Effector CD4-positive, alpha-beta T cell (primary cell): Measurements from ENCODE around the gene CASP7.

Experiments
- DNase-seq: peaks from one replicate; pipeline ENCODE4 v3.0.0-alpha.2; 2020

The CASP7 gene

DNA sequence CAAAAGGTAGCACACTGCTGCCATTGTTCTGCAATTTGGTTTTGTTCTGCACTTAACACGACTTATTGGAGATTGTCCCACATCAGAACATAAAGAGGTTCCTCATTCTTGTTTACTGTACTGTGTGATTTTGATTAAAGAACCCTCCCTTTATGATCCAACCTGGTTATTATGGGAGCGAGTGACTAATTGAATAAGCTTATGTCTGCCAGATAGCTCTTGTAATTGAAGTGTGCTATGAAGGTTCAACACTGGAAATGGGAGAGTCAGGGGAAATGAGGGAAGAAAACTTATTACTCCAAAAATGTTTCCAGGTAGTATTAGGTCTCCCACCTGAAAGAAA, 33.9 kb downstream of the CASP7 start:
- DNase-seq, result no peak

DNA sequence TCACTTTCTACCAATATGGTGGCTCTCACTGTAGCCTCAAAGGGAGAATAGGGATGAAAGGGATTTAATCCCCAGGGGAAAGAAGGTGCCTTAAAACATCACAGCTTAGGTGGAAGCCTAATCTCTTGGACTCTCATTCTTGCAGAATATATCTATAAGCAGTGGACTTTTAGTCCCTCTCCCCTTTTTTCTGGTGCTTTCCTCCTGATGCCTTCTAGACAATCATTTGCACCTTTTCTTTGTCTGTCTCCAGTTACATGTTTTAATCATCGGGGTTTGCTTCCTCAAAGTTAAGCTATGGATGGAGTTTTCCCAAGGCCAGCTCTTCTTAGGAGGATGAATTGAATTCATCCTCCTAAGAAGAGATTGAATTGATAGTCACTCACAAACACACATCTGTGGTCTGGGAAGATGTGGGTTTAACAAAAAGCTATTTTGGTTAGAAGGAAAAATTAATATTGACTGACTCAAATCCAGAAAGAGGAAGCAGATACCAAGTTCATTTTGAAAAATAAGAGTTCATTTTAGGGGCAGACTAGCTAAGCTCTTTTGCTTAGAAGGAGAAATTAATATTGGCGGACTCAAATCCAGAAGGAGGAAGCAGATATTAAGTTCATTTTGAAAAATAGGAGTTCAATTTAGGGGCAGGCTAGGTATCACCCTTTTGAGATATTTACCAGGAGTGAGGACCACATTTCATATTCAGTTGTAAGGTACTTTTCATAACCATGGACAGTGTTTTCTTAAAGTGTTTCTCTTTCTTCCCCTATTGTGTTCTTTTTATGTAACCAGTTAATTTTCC, 36.6 kb downstream of the CASP7 start:
- DNase-seq, result no peak

DNA sequence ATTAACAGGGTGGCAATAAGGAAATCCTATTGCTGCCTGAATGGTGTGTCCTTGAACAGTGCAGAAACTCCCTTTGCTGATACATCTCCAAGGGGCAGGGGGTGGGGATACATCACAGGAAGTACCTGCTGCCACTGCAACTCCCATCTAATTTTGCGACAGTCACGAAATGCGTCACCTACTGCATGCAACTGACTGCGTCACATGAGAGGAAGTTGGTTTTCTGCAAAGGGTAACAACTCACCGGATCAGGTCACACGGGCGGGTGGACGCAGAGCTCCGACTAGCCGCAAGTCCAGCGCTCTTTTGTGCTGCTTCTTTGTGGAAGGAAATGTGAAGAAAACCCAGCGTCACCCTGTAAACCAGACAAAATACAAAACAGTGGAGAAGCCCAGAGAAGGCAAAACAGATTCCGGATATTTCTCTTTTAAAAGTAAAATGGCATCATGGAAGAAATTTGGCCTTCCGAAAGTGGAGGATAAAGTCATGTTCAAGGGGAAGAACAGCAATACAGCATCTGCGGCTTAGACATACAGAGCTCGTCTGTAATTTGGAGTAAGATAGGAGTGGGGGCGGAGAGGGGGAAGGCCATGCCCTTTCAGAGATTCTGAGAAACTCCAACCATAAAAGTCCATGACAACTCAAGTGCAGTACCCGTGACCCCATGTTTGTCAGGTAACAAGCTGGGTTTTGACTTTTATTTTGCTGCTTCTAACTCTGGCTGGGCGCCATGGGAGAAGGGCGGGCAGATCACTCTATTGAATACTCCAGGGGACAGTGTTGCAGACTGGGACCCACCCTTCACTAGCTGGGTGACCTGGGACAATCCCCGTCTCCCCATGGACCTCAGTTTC, 39.5 kb downstream of the CASP7 start:
- no peak for DNase-seq

DNA sequence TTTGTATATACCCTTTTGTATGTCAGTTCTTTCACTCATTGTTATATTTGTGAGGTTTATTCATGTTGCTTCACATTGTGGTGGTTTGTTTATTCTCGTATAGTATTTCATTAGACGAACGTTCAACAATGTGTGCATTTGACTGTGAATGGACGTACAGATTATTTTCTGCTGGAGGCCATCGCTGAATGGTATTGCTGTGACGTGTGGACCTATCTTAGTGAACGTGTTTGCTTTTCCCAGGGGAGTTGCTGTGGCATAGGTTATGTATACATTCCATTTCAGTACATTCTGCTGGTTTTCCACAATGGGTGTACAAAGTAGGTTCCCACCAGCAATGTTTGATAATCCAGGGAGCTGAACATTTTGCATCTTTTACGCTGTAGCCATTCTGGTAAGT, 40.7 kb downstream of the CASP7 start:
- DNase-seq, result no peak

DNA sequence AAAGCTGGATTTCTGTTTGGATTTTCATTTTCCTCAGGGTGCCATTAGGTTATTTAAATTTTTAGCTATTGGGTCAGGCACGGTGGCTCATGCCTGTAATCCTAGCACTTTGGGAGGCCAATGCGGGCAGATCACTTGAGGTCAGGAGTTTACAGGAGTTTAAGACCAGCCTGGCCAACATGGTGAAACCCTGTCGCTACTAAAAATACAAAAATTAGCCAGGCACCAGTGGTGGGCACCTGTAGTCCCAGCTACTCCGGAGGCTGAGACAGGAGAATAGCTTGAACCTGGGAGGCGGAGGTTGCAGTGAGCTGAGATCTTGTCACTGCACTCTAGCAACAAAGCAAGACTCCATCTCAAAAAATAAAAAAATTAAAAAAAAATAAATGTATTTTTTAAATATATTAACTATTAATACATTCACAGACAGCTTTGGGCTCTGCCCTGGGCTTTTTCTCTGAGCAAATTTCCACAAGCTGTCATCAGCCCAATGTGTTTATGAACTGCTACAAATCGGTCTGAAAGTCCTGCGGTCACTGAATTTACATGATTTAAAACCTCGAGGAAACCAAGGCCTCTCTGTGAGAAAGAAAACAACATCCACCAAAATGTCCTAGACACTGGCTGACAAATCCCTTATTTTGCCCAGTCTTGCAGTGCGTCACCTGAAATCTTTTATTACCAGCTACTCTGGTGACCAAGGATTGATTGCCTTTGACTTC, 52.6 kb downstream of the CASP7 start:
- no peak for DNase-seq

DNA sequence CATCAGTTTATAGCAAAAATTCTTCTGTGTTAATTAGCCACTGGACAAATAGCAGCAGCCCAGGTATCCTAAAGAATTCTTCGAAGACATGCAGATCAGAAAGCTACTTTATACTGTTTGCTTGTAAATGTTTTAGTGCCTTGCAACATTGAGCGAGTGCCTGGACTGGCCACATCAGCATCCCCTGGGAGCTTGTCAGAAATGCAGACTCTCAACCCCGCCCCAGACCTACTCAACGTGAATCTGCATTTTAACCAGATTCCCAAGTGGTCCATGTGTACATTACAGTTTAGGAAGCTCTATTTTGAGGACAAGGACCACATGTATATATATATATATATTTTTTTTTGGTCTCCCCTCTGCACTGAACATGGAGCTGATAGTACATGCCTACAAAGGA, 53.3 kb downstream of the CASP7 start:
- DNase-seq, result no peak

DNA sequence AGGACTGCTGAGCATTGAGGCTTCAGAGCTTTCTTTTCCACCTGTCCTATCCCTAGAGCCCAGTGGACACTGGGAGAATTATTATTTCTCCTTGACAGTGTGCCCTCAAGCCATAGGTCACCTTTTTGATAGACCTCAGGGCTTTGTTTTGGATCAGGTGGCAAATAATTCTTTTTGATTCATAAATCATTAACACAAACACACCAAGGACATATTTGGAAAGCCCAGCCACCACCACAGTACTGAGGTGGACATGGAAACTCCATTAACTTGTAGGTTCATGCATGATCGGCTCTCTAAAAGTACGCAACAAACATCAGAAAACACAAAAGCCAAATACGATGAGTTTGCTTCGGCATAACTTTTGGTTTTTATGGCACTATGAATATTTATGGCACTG, 53.9 kb downstream of the CASP7 start:
- no peak for DNase-seq

DNA sequence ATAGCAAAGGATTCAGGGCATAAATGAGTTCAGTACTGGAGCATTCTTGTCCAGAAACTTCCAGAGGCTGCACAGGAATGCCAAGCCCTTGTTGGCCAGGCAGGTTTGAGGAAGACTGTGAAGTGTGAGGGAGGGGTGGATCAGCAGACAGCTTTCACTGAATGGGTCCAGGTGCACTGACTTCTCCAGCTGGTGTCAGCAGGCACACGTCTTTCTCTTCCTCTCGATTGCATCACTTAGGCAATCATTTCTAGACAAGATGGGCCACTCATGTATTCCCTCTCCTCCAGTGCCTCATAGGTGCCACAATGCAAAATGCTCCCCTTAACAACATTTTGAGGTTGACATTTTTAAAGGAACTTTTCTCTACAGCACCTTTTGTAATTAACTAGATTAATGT, 56.2 kb downstream of the CASP7 start:
- no peak for DNase-seq

DNA sequence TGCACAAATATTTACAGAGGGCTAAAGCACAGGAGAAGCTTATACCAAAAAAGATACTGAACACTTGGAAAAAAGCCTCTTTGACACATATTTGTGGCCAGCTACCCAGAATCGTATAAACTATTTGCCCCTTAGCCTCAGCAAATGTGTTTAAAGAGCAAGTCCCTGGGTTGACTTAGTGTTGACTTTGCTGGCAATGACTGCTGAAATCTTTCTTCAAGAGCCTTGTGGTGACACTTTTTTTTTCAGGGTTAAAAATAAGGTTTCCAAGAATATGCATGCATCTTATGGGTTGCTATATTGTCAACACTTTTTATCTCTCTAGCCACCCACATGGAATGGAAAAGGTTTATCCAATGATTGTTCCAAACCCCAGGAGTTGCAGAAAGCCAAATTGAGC, 56.9 kb downstream of the CASP7 start:
- DNase-seq, result no peak

DNA sequence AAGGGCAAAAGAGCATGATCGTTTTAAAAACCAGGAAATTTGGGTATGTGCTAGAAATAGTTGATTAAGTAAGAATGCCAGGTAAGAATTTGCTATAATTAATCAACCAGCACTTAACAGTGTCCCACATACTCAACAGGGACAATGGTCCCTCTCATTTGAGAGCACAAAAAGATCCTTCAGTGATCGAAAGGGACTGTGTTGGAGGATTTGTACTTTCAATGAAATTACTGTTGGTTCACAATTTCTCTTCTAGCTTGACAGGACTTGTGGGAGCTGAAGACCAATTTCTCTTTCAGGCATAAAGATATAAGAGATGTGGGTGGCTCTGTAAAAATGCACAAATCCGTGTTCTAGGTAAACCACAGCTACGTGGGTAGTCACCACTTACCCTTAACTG, 59.3 kb downstream of the CASP7 start:
- DNase-seq, result no peak

DNA sequence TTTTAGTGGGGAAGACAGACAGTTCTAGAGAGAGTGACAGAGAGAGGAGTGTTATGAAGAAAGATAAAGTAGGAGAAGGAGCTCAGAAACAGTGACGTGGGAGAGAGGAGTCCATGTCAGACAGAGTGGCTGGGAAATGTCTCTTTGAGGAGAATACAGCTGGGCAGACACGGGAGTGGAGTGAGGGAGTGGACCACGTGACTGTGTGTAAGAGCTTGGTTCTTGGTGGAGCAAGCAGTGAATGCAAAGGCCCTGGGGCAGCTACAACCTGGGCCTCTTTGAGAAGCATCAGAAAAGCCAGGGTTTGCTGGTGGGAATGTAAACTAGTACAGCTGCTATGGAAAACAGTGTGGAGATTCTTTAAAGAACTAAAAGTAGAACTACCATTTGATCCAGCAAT, 59.9 kb downstream of the CASP7 start:
- DNase-seq, result no peak

DNA sequence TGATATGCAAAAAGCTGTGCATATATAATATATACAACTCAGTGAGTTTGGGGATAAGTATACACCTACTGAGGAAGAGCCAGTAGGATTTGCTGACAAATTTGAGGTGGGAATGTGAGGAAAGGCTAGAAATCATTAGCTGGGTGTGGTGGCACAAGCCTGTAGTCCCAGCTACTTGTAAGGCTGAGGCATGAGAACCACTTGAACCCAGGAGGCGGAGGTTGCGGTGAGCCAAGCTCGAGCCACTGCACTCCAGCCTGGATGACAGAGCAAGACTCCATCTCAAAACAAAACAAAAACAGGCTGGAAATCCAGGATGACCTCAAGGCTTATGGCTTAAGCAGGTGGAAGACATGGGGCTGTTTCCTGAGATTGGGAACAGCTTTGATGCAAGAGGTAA, 61.1 kb downstream of the CASP7 start:
- no peak for DNase-seq

DNA sequence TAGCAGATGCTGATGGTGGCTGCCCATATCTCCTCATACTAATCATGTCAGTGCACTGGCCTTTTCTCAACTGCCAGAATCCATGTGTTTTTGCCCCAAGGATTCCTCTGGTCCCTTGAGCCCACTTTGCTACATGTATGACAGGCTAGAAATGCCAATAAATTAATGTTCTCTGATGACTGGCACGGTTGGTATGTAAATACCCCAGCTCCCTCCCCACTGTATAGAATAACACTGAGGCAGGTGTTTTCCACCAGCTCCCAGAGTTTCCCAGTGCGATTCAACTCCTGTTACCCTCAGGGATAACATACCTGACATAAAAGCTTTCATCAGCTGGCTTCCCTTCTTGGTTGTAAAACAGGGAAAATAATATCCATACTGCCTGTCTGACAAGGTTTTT, 62.8 kb downstream of the CASP7 start:
- no peak for DNase-seq

DNA sequence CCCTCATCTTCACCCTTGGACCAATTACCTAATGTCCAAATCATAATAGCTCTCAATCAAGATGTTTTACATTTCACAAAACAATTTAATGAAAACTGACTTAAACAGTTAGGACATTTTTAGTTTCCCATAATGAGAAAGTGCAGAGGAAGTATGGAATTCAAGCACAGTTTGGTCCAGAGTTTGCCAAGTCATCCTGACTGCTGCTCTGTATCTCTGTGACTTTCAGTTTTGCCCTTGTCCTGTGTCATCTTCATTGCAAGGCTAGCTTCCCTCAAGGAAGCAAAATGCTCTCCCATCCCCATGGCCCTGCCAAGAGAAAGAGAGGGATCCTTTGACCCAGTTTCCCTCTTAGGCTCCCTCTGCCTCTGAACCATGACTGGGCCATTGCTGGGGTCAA, 63.9 kb downstream of the CASP7 start:
- no peak for DNase-seq

DNA sequence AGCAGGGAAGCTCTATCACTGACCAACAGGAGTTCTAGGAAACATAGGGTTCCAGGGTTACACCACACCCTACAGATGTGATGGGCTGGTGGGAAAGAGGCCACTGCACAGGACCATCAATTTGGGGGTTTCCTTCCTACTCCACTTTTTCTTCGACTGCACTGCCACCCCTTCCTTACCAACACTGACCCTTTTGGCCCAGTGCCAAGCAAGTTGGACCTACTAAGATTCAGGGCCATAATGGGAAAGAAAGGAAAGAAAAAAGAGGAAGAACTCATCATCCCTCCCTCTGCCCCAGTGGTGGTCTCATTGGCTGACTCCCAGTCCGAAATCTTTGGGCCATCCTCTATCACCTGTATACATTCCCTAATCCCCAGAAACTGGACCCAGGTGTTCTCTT, 65.7 kb downstream of the CASP7 start:
- no peak for DNase-seq

DNA sequence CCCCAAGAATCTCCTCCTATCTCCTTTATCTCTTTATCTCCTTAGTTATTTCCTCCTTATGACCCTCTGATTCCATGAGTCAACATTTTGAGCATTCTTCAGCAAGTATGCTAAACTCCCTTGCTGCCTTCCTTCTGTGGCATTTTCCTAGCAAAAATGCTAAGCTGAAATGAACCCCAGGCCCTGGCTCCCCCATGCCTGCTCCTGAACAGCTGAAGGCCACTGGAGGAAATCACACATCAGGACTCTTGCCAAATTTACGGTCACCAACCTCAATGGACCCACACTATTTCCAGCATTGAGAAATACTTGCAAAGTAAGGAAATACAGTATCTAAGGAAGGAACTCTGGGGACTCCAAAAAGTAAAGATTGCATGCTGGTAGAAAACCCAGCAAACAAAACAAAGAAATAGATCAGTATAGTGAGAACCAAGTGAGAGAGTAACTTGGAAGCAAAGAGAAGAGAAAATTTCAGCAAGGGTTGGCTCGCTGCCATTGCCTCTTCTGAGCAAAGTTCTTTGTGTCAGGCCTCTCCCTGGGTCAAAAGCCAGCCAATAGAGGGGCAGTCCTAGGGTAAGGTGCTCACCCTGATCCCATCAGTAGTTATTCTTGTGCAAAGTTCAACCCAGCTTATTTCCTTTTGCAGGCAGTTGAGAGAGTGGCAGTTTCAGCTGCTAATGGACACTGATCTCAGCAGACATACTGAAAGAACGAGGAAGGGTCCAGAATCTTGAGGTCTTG, 66.7 kb downstream of the CASP7 start:
- no peak for DNase-seq

DNA sequence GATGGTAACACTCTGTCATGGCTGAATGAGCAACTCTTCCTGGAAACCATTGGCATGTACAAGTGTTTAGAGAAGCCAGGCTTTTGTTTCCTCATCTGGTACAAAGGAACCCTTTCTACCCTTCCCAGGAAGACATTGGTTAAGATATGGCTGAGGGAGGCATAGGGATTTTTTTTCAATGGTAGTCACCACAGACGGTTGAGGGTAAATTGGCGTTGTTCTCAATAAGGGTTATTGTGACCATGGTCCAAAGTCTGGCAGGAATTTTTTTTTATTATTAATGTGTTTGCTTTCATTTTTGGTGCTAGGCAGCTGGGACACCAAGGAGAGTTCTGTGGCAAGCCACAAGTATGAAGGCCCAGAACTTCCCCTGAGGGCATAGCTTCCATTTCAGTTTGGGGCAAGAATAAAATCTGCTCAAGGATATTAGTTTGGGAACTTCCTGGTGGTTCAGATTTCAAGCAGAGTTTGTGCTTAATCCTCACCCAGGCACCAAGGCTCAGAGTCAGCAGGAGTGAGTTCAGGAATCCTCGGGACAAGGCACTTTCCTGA, 71.5 kb downstream of the CASP7 start, which contains the start of gene PLEKHS1:
Gene PLEKHS1 (plus strand): TSS at position 502 of the 552 bp plus-strand sequence. CDS start 3,596 bp downstream, outside the sequence.
- DNase-seq, result no peak

DNA sequence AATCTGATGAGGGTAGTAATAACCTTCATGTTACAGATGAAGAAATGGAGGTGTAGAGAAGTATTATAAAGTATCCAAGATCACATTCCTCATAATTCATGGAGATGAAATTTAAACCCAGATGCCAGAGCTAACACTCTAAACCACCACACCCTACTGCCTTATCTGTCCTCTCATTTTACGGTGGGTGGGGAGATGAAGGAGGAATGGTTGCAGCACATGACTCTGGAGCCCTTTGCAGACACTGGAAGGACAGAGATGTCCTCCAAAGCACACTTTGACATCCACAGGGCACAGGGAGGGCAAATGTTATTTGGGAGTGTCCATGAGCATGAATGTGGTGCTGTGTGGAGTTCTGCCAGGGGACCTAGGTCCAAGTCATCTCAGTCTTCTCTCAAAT, 72.8 kb downstream of the CASP7 start:
- DNase-seq, result no peak

DNA sequence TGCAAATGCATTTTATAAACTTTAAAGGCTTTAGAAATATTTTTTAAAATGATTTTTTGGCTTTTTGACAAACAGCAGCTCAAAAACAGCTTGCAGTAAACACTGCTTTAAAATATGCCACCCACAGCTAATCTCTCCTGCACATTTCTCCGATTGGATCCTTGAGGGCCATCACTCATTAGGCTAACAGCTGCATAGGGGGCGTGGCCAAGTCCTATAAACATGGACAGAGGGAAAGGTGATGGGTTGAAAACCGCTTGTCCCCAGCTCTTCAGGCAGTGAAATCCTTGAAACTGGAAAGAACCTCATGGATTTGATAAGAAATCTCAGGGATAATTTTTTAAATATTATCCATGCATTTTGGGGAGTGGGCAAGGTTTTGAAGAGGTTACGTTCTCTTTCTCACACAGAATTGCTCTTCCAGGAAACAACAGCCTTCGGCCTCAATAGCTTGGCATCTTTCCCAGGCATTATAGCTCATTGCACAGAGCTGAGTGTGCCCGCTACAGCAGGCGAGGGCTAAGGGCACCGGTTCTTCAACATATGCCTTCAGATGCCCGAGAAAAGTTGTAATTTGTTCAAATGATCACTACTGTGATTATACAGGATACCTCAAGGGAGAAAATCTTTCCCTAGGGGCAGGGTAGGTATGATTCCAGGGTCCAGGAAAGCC, 73.4 kb downstream of the CASP7 start:
- DNase-seq, result no peak

DNA sequence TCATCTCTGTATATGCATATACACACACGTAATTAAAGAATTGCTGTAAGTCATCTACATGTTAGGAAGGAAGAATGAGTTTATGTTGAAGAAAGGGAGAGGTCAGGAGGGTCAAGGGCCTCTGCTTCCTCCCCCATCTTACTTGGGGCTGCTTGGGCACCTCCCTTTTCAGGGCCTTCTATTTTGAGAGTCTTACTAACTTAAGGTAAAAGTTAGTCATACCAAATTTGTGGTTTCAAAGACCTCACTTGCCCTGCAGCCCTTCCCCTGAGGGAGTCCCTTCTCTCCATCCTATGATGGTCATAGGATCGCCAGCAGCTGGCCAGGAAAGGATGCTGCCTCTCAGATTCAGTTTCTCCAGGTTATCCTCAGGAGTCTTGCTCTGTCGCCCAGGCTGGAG, 74.4 kb downstream of the CASP7 start:
- no peak for DNase-seq

DNA sequence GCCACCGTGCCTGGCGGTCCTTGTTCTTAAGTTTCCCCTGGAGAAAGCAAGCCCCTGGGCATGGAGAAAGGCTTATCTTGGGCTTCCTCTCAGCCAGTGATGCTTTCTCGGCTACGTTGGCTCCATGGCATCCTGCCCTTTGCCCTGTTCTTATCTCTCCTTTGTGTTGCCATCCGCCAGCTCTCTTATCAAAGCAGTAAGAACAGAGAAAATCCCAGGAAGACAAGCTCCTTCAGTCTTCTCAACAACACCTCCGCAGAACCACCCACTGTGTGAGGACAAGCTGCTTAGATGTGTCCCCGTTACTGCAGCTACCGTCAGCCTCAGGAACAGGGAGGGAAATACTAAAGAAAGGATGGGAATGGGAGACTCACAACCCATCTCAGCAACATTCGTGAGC, 75.1 kb downstream of the CASP7 start:
- DNase-seq, result no peak

DNA sequence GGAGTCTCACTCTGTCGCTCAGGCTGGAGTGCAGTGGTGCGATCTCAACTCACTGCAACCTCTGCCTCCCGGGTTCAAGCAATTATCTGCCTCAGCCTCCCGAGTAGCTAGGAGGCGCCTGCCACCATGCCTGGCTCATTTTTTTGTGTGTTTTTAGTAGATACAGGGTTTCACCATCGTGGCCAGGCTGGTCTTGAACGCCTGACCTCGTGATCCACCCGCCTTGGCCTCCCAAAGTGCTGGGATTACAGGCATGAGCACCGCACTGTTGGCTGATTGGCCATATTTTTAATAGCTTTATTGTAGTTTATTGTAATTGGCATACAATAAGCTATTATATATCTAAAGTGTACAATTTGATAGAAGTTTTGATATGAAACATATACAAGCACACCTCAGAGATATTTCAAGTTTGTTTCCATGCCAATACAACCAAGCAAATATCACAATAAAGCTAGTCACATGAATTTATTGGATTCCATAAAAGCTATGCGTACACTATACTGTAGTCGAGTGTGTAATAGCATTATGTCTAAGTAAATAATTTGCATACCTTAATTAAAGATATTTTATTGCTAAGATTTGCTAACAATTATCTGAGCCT, 77.3 kb downstream of the CASP7 start:
- DNase-seq, result no peak
